Mammary epithelial cell (primary cell): ENCODE results near the gene CORO2A.

Experiments
- EZH2 ChIP-seq: IDR thresholded peaks from 2 replicates; pipeline ENCODE4 v1.6.1; 2012; ENCODE audit warnings: low read length, inconsistent platforms, borderline replicate concordance
- TF ChIP-seq, protein P1 (sequence below), 2 donors: IDR thresholded peaks in 1 of 2; conservative IDR thresholded peaks in 1 of 2; 2 replicates each; pipeline ENCODE4 v1.5.1; 2011 to 2012; ENCODE audit warnings: inconsistent platforms in 2 of 2, low read length in 2 of 2, mild to moderate bottlenecking in 2 of 2, control low read depth in 1 of 2, low read depth in 1 of 2; ENCODE audit not compliant: insufficient read depth in 1 of 2; ENCODE audit errors: extremely low read depth in 1 of 2

DNA sequence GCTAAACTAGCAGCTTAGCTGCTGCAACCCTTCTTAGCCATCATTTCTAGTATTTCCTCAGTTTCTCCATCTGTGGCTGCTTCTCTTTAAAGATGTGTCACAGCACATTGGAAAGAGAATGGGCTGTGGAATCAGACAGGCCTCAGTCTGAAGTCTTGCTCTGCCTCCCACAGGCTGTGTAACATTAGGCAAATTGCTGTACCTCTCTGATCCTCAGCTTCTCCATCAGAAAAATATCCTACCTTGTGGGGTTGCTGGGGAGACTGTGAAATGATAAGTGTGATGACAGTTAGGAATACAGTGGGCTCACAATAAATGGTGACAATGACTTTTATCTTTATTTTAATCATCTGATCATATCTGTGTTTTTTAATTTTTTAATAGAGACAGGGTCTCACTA, 55.9 kb downstream of the CORO2A start:
- TF ChIP-seq, protein P1, sequence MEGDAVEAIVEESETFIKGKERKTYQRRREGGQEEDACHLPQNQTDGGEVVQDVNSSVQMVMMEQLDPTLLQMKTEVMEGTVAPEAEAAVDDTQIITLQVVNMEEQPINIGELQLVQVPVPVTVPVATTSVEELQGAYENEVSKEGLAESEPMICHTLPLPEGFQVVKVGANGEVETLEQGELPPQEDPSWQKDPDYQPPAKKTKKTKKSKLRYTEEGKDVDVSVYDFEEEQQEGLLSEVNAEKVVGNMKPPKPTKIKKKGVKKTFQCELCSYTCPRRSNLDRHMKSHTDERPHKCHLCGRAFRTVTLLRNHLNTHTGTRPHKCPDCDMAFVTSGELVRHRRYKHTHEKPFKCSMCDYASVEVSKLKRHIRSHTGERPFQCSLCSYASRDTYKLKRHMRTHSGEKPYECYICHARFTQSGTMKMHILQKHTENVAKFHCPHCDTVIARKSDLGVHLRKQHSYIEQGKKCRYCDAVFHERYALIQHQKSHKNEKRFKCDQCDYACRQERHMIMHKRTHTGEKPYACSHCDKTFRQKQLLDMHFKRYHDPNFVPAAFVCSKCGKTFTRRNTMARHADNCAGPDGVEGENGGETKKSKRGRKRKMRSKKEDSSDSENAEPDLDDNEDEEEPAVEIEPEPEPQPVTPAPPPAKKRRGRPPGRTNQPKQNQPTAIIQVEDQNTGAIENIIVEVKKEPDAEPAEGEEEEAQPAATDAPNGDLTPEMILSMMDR (conservative IDR thresholded peaks at IDR 0.05 in 1 of 2, IDR thresholded peaks at IDR 0.05 in 1 of 2; ENCODE audit: extremely low read depth in 1 of 2, insufficient read depth in 1 of 2, low read depth in 1 of 2, low read length in 2 of 2) = no peak
- TF ChIP-seq EZH2 = no peak
